GM18498 (cell line): Measurements from ENCODE around the gene DIAPH3.

Source experiments
- ATAC-seq: cut with Tn5 transposase; IDR thresholded peaks from one replicate; pipeline ENCODE4 v1.9.1; 2021; ENCODE audit warnings: mild to moderate bottlenecking, moderate library complexity; ENCODE audit not compliant: unreplicated experiment

DIAPH3 gene

GRCh38 chr13:59681636-59682311 lies 482.0 kb downstream of the DIAPH3 start:
- no peak for ATAC-seq

- ATAC-seq: peak; percentile 64
Measured at GRCh38 chr13:59680429-59681024, 483.2 kb downstream of the DIAPH3 start.

GRCh38 chr13:59679254-59679653 lies 484.5 kb downstream of the DIAPH3 start:
- ATAC-seq: no peak

GRCh38 chr13:59677966-59678814 lies 485.5 kb downstream of the DIAPH3 start:
- peak; percentile 70 for ATAC-seq

- ATAC-seq: no peak
Measured at GRCh38 chr13:59677430-59677829, 486.3 kb downstream of the DIAPH3 start.

GRCh38 chr13:59674616-59675015 lies 489.1 kb downstream of the DIAPH3 start:
- ATAC-seq: peak; percentile 54

- ATAC-seq: no peak
Measured at GRCh38 chr13:59673286-59673685, 490.4 kb downstream of the DIAPH3 start.

GRCh38 chr13:59672445-59672844 lies 491.3 kb downstream of the DIAPH3 start:
- no peak for ATAC-seq

GRCh38 chr13:59671881-59672280 lies 491.8 kb downstream of the DIAPH3 start:
- ATAC-seq: no peak

- peak; percentile 61 for ATAC-seq
Measured at GRCh38 chr13:59666504-59666903, 497.2 kb downstream of the DIAPH3 start.

GRCh38 chr13:59665732-59666131 lies 498.0 kb downstream of the DIAPH3 start:
- no peak for ATAC-seq

- no peak for ATAC-seq
Measured at GRCh38 chr13:59665184-59665583, 498.5 kb downstream of the DIAPH3 start.

GRCh38 chr13:59664586-59664985 lies 499.1 kb downstream of the DIAPH3 start:
- no peak for ATAC-seq

- no peak for ATAC-seq
Measured at GRCh38 chr13:59663707-59664106, 500.0 kb downstream of the DIAPH3 start.

- ATAC-seq: no peak
Measured at GRCh38 chr13:59660582-59660981, 503.1 kb downstream of the DIAPH3 start.

- ATAC-seq: no peak
Measured at GRCh38 chr13:59659981-59660380, 503.7 kb downstream of the DIAPH3 start.

GRCh38 chr13:59658738-59659330 lies 504.9 kb downstream of the DIAPH3 start:
- ATAC-seq: no peak

GRCh38 chr13:59658027-59658737 lies 505.5 kb downstream of the DIAPH3 start:
- no peak for ATAC-seq

GRCh38 chr13:59653916-59654315 lies 509.8 kb downstream of the DIAPH3 start:
- no peak for ATAC-seq

GRCh38 chr13:59651479-59651878 lies 512.2 kb downstream of the DIAPH3 start:
- ATAC-seq: no peak
